ENCODE data around the gene NXPH3.

NXPH3 gene

GRCh38 chr17:49571283-49571682 is 4.4 kb upstream of the NXPH3 start:
- ChIA-PET POLR2A (no interaction called here), CTCF (interaction anchor here (0.8 to 18.1 kb wide), 14 partner anchors 10 to 426 kb away, joined by 3 to 1118 read pairs (median 10); partner anchors contain the start of genes DLX3 and SLC35B1)

GRCh38 chr17:49571764-49572163 is 3.9 kb upstream of the NXPH3 start:
- no peak overlapping the region for H3K4me3 ChIP-seq (ENCODE audit: low read depth, low read length)
- DNase-seq (ENCODE audit: low read depth, low spot score) = no peak
- TF ChIP-seq CTCF (IDR thresholded peaks at IDR 0.05; ENCODE audit: insufficient read depth, low read length, missing control alignments) = no peak
- ChIA-PET POLR2A (no interaction called here), CTCF (interaction anchor here (0.8 to 18.1 kb wide), 12 partner anchors 10 to 425 kb away, joined by 3 to 1118 read pairs (median 11); partner anchors contain the start of genes DLX3 and SLC35B1)

More at GRCh38 chr17:49571283-49571682, 4.4 kb upstream of the NXPH3 start:
- DNase-seq (ENCODE audit: low read depth, low spot score) = no peak
- H3K4me3 ChIP-seq (ENCODE audit: low read depth, low read length) = no peak overlapping the region
- no peak for TF ChIP-seq CTCF (IDR thresholded peaks at IDR 0.05; ENCODE audit: insufficient read depth, low read length, missing control alignments)

GRCh38 chr17:49572226-49572625 is 3.4 kb upstream of the NXPH3 start:
- no peak for DNase-seq (ENCODE audit: low read depth, low spot score)
- no peak overlapping the region for H3K4me3 ChIP-seq (ENCODE audit: low read depth, low read length)
- TF ChIP-seq CTCF (IDR thresholded peaks at IDR 0.05; ENCODE audit: insufficient read depth, low read length, missing control alignments) = no peak
- POLR2A ChIA-PET = no interaction called here
- CTCF ChIA-PET = interaction anchor here (1.2 to 18.1 kb wide), 8 partner anchors 15 to 425 kb away, joined by 3 to 1118 read pairs (median 40); partner anchors contain the start of genes DLX3 and SLC35B1

- CTCF ChIA-PET = interaction anchor here (0.6 to 18.1 kb wide), 6 partner anchors 13 to 183 kb away, joined by 3 to 1118 read pairs (median 12); partner anchors contain the start of gene SLC35B1
- no peak for TF ChIP-seq CTCF (IDR thresholded peaks at IDR 0.05; ENCODE audit: insufficient read depth, low read length, missing control alignments)
Observed at GRCh38 chr17:49572806-49573420, 2.8 kb upstream of the NXPH3 start.

GRCh38 chr17:49573510-49574322 is 2.0 kb upstream of the NXPH3 start:
- ChIA-PET POLR2A (interaction anchor here (0.7 kb wide), 1 partner anchor 125 kb away, joined by 6 read pairs; no protein-coding TSS in a partner anchor), CTCF (interaction anchor here (0.6 to 18.1 kb wide), 7 partner anchors 12 to 424 kb away, joined by 3 to 1118 read pairs (median 4); partner anchors contain the start of gene SLC35B1)
- DNase-seq (ENCODE audit: low read depth, low spot score) = no peak
- no peak overlapping the region for H3K4me3 ChIP-seq (ENCODE audit: low read depth, low read length)
- no peak for TF ChIP-seq CTCF (IDR thresholded peaks at IDR 0.05; ENCODE audit: insufficient read depth, low read length, missing control alignments)

More at GRCh38 chr17:49572806-49573420, 2.8 kb upstream of the NXPH3 start:
- H3K4me3 ChIP-seq (ENCODE audit: low read depth, low read length) = no peak overlapping the region
- DNase-seq (ENCODE audit: low read depth, low spot score) = no peak
- POLR2A ChIA-PET = interaction anchor here (0.7 kb wide), 1 partner anchor 126 kb away, joined by 6 read pairs; no protein-coding TSS in a partner anchor
